Measurements from ENCODE around the gene KCNMB2.

The KCNMB2 gene

GRCh38 chr3:178844916-178845315, 308.7 kb downstream of the KCNMB2 start:
- no peak overlapping the region for H3K27ac ChIP-seq
- intact Hi-C loops (cut with DNase I; ENCODE audit: low total_unique reads): no loop called here
- H3K27me3 ChIP-seq: no peaks in the 10 kb centered on the region
- no peak overlapping the region for H3K4me3 ChIP-seq
- H3K9me3 ChIP-seq: no peaks in the 10 kb centered on the region
- no peak for DNase-seq
- H3K36me3 ChIP-seq: no peaks in the 10 kb centered on the region
- H3K4me1 ChIP-seq: peaks cover 0 to 49% (median 16%) of the 10 kb centered on the region in 4 donors
- TF ChIP-seq CTCF (IDR thresholded peaks at IDR 0.05): no peak

- Histone ChIP-seq H3K9me3 (no peaks in the 10 kb centered on the region), H3K27ac (peak overlapping the region; percentile 37 to 72), H3K27me3 (no peaks in the 10 kb centered on the region), H3K36me3 (no peaks in the 10 kb centered on the region), H3K4me1 (peaks cover 0 to 49% (median 16%) of the 10 kb centered on the region in 4 donors), H3K4me3 (no peak overlapping the region)
- intact Hi-C loops (cut with DNase I; ENCODE audit: low total_unique reads): no loop called here
- no peak for DNase-seq
- no peak for TF ChIP-seq CTCF (IDR thresholded peaks at IDR 0.05)
Measured at GRCh38 chr3:178845420-178846118, 309.3 kb downstream of the KCNMB2 start.

GRCh38 chr3:178847190-178847589, 311.0 kb downstream of the KCNMB2 start:
- peak overlapping the region; percentile 37 to 72 for H3K27ac ChIP-seq
- no peak for TF ChIP-seq CTCF (IDR thresholded peaks at IDR 0.05)
- H3K9me3 ChIP-seq: no peaks in the 10 kb centered on the region
- intact Hi-C loops (cut with DNase I; ENCODE audit: low total_unique reads): no loop called here
- H3K4me3 ChIP-seq: no peak overlapping the region
- DNase-seq: no peak
- H3K27me3 ChIP-seq: no peaks in the 10 kb centered on the region
- no peaks in the 10 kb centered on the region for H3K36me3 ChIP-seq
- H3K4me1 ChIP-seq: peaks cover 0 to 49% (median 16%) of the 10 kb centered on the region in 4 donors

- H3K27ac ChIP-seq: no peak overlapping the region
- H3K4me1 ChIP-seq: peaks cover 0 to 49% (median 16%) of the 10 kb centered on the region in 4 donors
Measured at GRCh38 chr3:178849199-178849910, 313.1 kb downstream of the KCNMB2 start.

More at GRCh38 chr3:178849199-178849910, 313.1 kb downstream of the KCNMB2 start:
- no peak for DNase-seq
- no peak for TF ChIP-seq CTCF (IDR thresholded peaks at IDR 0.05)
- Histone ChIP-seq H3K27me3 (no peaks in the 10 kb centered on the region), H3K4me3 (no peak overlapping the region), H3K36me3 (no peaks in the 10 kb centered on the region), H3K9me3 (no peaks in the 10 kb centered on the region)
- intact Hi-C loops (cut with DNase I; ENCODE audit: low total_unique reads): no loop called here

Measured in tibial artery (tissue), 4 donors.